ENCODE measurements around the gene CLMP.
"Not testable (repeated sequence)": the region's sequence is repeated elsewhere in the genome, so short reads cannot be mapped to it uniquely, and the experiment has no call there.

DNA sequence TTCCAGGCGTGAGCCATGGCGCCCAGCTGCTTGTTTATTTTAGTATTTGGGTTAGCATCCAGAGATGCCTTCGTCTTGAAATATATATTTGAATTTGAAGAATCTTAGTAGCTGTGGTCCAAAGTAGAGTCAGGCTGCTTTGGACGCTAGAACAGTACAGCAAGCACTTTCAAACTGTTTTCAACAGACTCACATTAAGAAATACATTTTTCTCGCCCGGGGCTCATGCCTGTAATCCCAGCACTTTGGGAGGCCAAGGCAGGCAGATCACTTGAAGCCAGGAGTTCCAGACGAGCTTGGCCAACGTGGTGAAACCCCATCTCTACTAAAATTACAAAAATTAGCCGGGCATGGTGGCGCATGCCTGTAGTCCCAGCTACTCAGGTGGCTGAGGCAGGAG, 106.2 kb downstream of the CLMP start:
- not testable (repeated sequence) for TF ChIP-seq CTCF (IDR thresholded peaks at IDR 0.05; ENCODE audit: extremely low read depth in 1 of 2, insufficient read depth in 1 of 2, low read depth in 1 of 2, low read length in 2 of 2); EZH2 (IDR thresholded peaks at IDR 0.05; ENCODE audit: borderline replicate concordance, low read depth, low read length, severe bottlenecking); POLR2A (IDR thresholded peaks at IDR 0.05; ENCODE audit: low read depth, low read length); MYC (IDR thresholded peaks at IDR 0.05; ENCODE audit: low read depth, low read length)
- TF ChIP-seq, protein P1, sequence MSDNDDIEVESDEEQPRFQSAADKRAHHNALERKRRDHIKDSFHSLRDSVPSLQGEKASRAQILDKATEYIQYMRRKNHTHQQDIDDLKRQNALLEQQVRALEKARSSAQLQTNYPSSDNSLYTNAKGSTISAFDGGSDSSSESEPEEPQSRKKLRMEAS (IDR thresholded peaks at IDR 0.05; ENCODE audit: insufficient read depth, insufficient read length): not testable (repeated sequence)
